Activated B cell treated with CpG ODN at 0.5 μM for 24 hours (primary cell): ENCODE data around the gene DTNBP1. TPM values are rescaled to one million over a fixed set of nuclear protein-coding genes. Genes with fewer than 3 reads are reported as not detected.

Experiments used
- ATAC-seq: fragments of 200-7000 bp; cut with Tn5 transposase; one replicate; pipeline ENCODE4 v1.10.0; 2021; ENCODE audit warnings: low read depth, mild to moderate bottlenecking, moderate library complexity
- CTCF ChIA-PET: fragments of 350-600 bp; sonication (Branson Sonifier 250); formaldehyde crosslinking; loops from one replicate; lab custom pipeline; 2021; ENCODE audit warnings: antibody characterized with exemption; lab: Charles Lee
- POLR2A ChIA-PET: fragments of 350-600 bp; sonication (Branson Sonifier 250); formaldehyde crosslinking; loops from one replicate; lab custom pipeline; 2021; ENCODE audit warnings: antibody characterized with exemption; lab: Charles Lee
- DNase-seq: peaks from one replicate; pipeline ENCODE4 v3.0.0; 2022
- H3K27ac Mint-ChIP-seq: one replicate; pipeline ENCODE4 v1.8.0; 2020; ENCODE audit warnings: mixed read lengths
- H3K27me3 Mint-ChIP-seq: one replicate; pipeline ENCODE4 v1.8.0; 2021; ENCODE audit warnings: mixed read lengths
- H3K36me3 Mint-ChIP-seq: one replicate; pipeline ENCODE4 v1.8.0; 2021; ENCODE audit warnings: low read depth, mixed read lengths
- H3K4me1 Mint-ChIP-seq: one replicate; pipeline ENCODE4 v1.8.0; 2021; ENCODE audit warnings: mixed read lengths
- H3K4me3 Mint-ChIP-seq: one replicate; pipeline ENCODE4 v1.8.0; 2020; ENCODE audit warnings: mild to moderate bottlenecking, mixed read lengths
- H3K9me3 Mint-ChIP-seq: one replicate; pipeline ENCODE4 v1.8.0; 2020; ENCODE audit warnings: mixed read lengths
- CTCF ChIP-seq: fragments of 200-600 bp; IDR thresholded peaks from one replicate; pipeline ENCODE4 v1.8.0; 2022; ENCODE audit warnings: antibody characterized with exemption, mild to moderate bottlenecking
- intact Hi-C: fragments of 100-400 bp; cut with micrococcal nuclease; formaldehyde crosslinking; loops from one replicate; pipeline ENCODE4 v1.15.1; 2024
- total RNA-seq: library from RNA; stranded (reverse); gene quantifications from 2 replicates; pipeline ENCODE4 v1.2.3, GENCODE V29; 2022

The DTNBP1 gene
- total RNA-seq, 1 donor from 2014 or later: 50.3 TPM

- TF ChIP-seq CTCF: no peak
- ATAC-seq (no peak), DNase-seq (no peak)
- intact Hi-C loops: no loop called here
- CTCF ChIA-PET: no interaction called here
- peaks cover 92% of the 10 kb centered on the region for H3K36me3 Mint-ChIP-seq
- peaks cover 29% of the 10 kb centered on the region for H3K4me1 Mint-ChIP-seq
- POLR2A ChIA-PET: no interaction called here
- no peak overlapping the region for H3K4me3 Mint-ChIP-seq
- H3K9me3 Mint-ChIP-seq: peaks cover 27% of the 10 kb centered on the region
- H3K27me3 Mint-ChIP-seq: no peaks in the 10 kb centered on the region
- H3K27ac Mint-ChIP-seq: no peak overlapping the region
Measured at GRCh38 chr6:15642276-15642675, 20.6 kb downstream of the DTNBP1 start.

- TF ChIP-seq CTCF: no peak
- Mint-ChIP-seq H3K4me3 (no peak overlapping the region), H3K27me3 (no peaks in the 10 kb centered on the region), H3K9me3 (peaks cover 7% of the 10 kb centered on the region), H3K36me3 (peaks cover 87% of the 10 kb centered on the region), H3K27ac (no peak overlapping the region), H3K4me1 (peaks cover 4% of the 10 kb centered on the region)
- intact Hi-C loops: no loop called here
- DNase-seq (no peak), ATAC-seq (no peak)
- ChIA-PET CTCF (no interaction called here), POLR2A (no interaction called here)
Measured at GRCh38 chr6:15638373-15638772, 24.5 kb downstream of the DTNBP1 start.

GRCh38 chr6:15631432-15631831 lies 31.4 kb downstream of the DTNBP1 start:
- H3K27ac Mint-ChIP-seq: no peak overlapping the region

GRCh38 chr6:15630202-15630601 lies 32.6 kb downstream of the DTNBP1 start:
- H3K27ac Mint-ChIP-seq: no peak overlapping the region
- POLR2A ChIA-PET: no interaction called here
- H3K36me3 Mint-ChIP-seq: peaks cover 50% of the 10 kb centered on the region
- no peak overlapping the region for H3K4me3 Mint-ChIP-seq
- no peak for TF ChIP-seq CTCF
- H3K27me3 Mint-ChIP-seq: no peaks in the 10 kb centered on the region
- CTCF ChIA-PET: no interaction called here
- DNase-seq: no peak
- intact Hi-C loops: no loop called here
- H3K9me3 Mint-ChIP-seq: no peaks in the 10 kb centered on the region
- ATAC-seq: no peak
- H3K4me1 Mint-ChIP-seq: peaks cover 11% of the 10 kb centered on the region

More at GRCh38 chr6:15631432-15631831, 31.4 kb downstream of the DTNBP1 start:
- ChIA-PET CTCF (no interaction called here), POLR2A (interaction anchor here (0.5 kb wide), 1 partner anchor 1797 kb away, joined by 3 read pairs; no protein-coding TSS in a partner anchor)
- Mint-ChIP-seq H3K4me1 (peaks cover 11% of the 10 kb centered on the region), H3K9me3 (no peaks in the 10 kb centered on the region), H3K4me3 (no peak overlapping the region), H3K27me3 (no peaks in the 10 kb centered on the region), H3K36me3 (peaks cover 50% of the 10 kb centered on the region)
- intact Hi-C loops: no loop called here
- DNase-seq (no peak), ATAC-seq (no peak)
- no peak for TF ChIP-seq CTCF

GRCh38 chr6:15629487-15629886 lies 33.3 kb downstream of the DTNBP1 start:
- H3K27ac Mint-ChIP-seq: no peak overlapping the region
- no peak for DNase-seq
- H3K4me3 Mint-ChIP-seq: no peak overlapping the region
- ChIA-PET POLR2A (no interaction called here), CTCF (no interaction called here)
- no peaks in the 10 kb centered on the region for H3K9me3 Mint-ChIP-seq
- no peak for TF ChIP-seq CTCF
- peaks cover 11% of the 10 kb centered on the region for H3K4me1 Mint-ChIP-seq
- H3K27me3 Mint-ChIP-seq: no peaks in the 10 kb centered on the region
- H3K36me3 Mint-ChIP-seq: peaks cover 49% of the 10 kb centered on the region
- no peak for ATAC-seq
- intact Hi-C loops: loop anchor here (10.0 kb wide), 1 partner anchor 1565 kb away; no protein-coding TSS in a partner anchor
